DOHH2 (cell line): ENCODE data around the gene ACTN4.
"Not testable (repeated sequence)": the region's sequence is repeated elsewhere in the genome, so short reads cannot be mapped to it uniquely, and the experiment has no call there.

Experiments
- H3F3A ChIP-seq: fragments of 200-600 bp; sonication (generic), shearing (Covaris generic); 2 replicates; pipeline ENCODE4 v1.6.0; 2016; ENCODE audit warnings: antibody characterized with exemption, mild to moderate bottlenecking; ENCODE audit not compliant: control insufficient read depth, insufficient read depth
- H3K27ac ChIP-seq: fragments of 200-600 bp; sonication (generic); 2 replicates; pipeline ENCODE4 v1.5.1; 2014; ENCODE audit warnings: low read depth, mild to moderate bottlenecking, low read length, moderate library complexity
- H3K27me3 ChIP-seq: fragments of 200-600 bp; sonication (generic); 2 replicates; pipeline ENCODE4 v1.6.1; 2014; ENCODE audit warnings: mild to moderate bottlenecking, low read length, mixed read lengths; ENCODE audit not compliant: control insufficient read depth
- H3K36me3 ChIP-seq: fragments of 200-600 bp; sonication (generic); 2 replicates; pipeline ENCODE4 v1.6.1; 2014; ENCODE audit warnings: mild to moderate bottlenecking, low read length, moderate library complexity, mixed read lengths; ENCODE audit not compliant: control insufficient read depth
- H3K4me1 ChIP-seq: fragments of 200-600 bp; sonication (generic); 2 replicates; pipeline ENCODE4 v1.6.1; 2014; ENCODE audit warnings: mild to moderate bottlenecking, low read length, mixed read lengths; ENCODE audit not compliant: control insufficient read depth
- H3K4me2 ChIP-seq: fragments of 200-600 bp; sonication (generic); 2 replicates; pipeline ENCODE4 v1.6.0; 2014; ENCODE audit warnings: mild to moderate bottlenecking, low read length, moderate library complexity
- H3K4me3 ChIP-seq: fragments of 200-600 bp; sonication (generic); 2 replicates; pipeline ENCODE4 v1.5.1; 2014; ENCODE audit warnings: mild to moderate bottlenecking, low read length, mixed read lengths
- H3K79me2 ChIP-seq: fragments of 200-600 bp; sonication (generic); 2 replicates; pipeline ENCODE4 v1.6.1; 2014; ENCODE audit warnings: mild to moderate bottlenecking, low read length, mixed read lengths; ENCODE audit not compliant: control insufficient read depth
- H3K9me2 ChIP-seq: fragments of 200-600 bp; sonication (generic); replicated peaks from 2 replicates; pipeline ENCODE4 v1.6.1; 2014; ENCODE audit warnings: mild to moderate bottlenecking, low read length, mixed read lengths; ENCODE audit not compliant: control insufficient read depth
- H3K9me3 ChIP-seq: fragments of 200-600 bp; sonication (generic); 2 replicates; pipeline ENCODE4 v1.6.1; 2014; ENCODE audit warnings: antibody characterized with exemption, low read length, mixed read lengths; ENCODE audit not compliant: control insufficient read depth, insufficient read depth
- H4K20me1 ChIP-seq: fragments of 200-600 bp; sonication (generic); 2 replicates; pipeline ENCODE4 v1.6.0; 2014; ENCODE audit warnings: low read depth, mild to moderate bottlenecking, antibody characterized with exemption, low read length, moderate library complexity; ENCODE audit not compliant: control insufficient read depth, insufficient read depth
- EZH2phosphoT487 ChIP-seq: fragments of 200-600 bp; sonication (generic); IDR thresholded peaks from 2 replicates; pipeline ENCODE4 v1.6.1; 2017; ENCODE audit warnings: borderline replicate concordance, mild to moderate bottlenecking, antibody characterized with exemption, low read length, moderate library complexity, mixed read lengths
- TF ChIP-seq, protein P1 (sequence below): fragments of 200-600 bp; sonication (generic); IDR thresholded peaks from one replicate; pipeline ENCODE4 v1.5.1; 2014; ENCODE audit warnings: antibody characterized with exemption, mild to moderate bottlenecking, low read depth, low read length; ENCODE audit not compliant: poor library complexity, severe bottlenecking

Gene ACTN4

DNA sequence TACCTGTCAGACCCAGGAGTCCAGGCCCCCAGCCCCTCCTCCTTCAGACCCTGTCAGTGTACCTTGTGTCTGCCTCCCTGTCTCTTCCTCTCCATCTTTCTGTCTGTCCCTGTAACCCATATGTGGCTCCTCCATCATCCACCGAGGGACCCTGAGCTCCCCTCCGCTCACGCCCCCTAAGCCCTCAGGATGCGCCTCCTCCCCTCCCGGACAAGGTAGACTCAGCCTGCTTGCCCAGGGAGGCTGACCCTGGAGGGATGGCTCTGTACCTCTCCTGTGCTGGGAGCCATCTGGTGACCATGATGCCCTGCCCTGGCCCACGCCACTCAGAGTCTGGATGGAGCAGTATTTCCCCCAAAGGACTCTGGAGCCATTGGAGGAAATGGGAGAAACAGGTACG is 97.9 kb downstream of the ACTN4 start:
- TF ChIP-seq, protein P1, sequence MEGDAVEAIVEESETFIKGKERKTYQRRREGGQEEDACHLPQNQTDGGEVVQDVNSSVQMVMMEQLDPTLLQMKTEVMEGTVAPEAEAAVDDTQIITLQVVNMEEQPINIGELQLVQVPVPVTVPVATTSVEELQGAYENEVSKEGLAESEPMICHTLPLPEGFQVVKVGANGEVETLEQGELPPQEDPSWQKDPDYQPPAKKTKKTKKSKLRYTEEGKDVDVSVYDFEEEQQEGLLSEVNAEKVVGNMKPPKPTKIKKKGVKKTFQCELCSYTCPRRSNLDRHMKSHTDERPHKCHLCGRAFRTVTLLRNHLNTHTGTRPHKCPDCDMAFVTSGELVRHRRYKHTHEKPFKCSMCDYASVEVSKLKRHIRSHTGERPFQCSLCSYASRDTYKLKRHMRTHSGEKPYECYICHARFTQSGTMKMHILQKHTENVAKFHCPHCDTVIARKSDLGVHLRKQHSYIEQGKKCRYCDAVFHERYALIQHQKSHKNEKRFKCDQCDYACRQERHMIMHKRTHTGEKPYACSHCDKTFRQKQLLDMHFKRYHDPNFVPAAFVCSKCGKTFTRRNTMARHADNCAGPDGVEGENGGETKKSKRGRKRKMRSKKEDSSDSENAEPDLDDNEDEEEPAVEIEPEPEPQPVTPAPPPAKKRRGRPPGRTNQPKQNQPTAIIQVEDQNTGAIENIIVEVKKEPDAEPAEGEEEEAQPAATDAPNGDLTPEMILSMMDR: no peak
- TF ChIP-seq EZH2phosphoT487: no peak
- H3K4me3 ChIP-seq: no peak overlapping the region
- H3K4me1 ChIP-seq: no peaks in the 10 kb centered on the region
- no peaks in the 10 kb centered on the region for H3K36me3 ChIP-seq
- H4K20me1 ChIP-seq: no peaks in the 10 kb centered on the region
- H3K9me3 ChIP-seq: no peaks in the 10 kb centered on the region
- H3K27ac ChIP-seq: no peak overlapping the region
- H3K79me2 ChIP-seq: no peaks in the 10 kb centered on the region
- 0 out of 2 replicates have a peak, but pooled peaks cover 3% of the 10 kb centered on the region for H3K27me3 ChIP-seq
- no peaks in the 10 kb centered on the region for H3F3A ChIP-seq
- H3K4me2 ChIP-seq: no peak overlapping the region
- no peaks in the 10 kb centered on the region for H3K9me2 ChIP-seq

- H3F3A ChIP-seq, H3K4me3 ChIP-seq, H3K4me2 ChIP-seq, H3K4me1 ChIP-seq, H4K20me1 ChIP-seq, H3K27me3 ChIP-seq, H3K36me3 ChIP-seq, H3K9me2 ChIP-seq, H3K79me2 ChIP-seq, H3K9me3 ChIP-seq, H3K27ac ChIP-seq: not testable (repeated sequence)
Observed at GRCh38 chr19:38753783-38754182, 106.3 kb downstream of the ACTN4 start.

- not testable (repeated sequence) for H3K4me3 ChIP-seq, H3K4me1 ChIP-seq, H3K79me2 ChIP-seq, H3F3A ChIP-seq, H3K9me2 ChIP-seq, H3K36me3 ChIP-seq, H3K27ac ChIP-seq, H3K27me3 ChIP-seq, H3K9me3 ChIP-seq, H3K4me2 ChIP-seq, H4K20me1 ChIP-seq
Observed at GRCh38 chr19:38754196-38754595, 106.7 kb downstream of the ACTN4 start.

DNA sequence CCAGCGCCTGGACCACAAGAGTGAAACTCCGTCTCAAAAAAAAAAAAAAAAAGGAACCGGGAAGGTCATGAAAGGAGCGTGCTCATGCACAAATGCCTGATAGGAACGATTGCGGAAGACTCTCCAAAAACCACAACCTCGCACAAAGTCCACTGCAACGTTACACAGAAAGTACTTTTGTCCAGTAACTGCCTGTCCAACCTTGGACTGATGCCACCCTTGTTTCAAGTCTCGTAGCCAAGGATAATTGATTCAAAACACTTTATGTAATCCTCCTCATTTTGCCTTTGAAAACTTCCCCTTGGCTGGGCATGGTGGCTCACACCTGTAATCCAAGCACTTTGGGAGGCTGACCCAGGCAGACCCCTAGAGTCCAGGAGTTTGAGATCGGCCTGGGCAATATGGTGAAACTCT is 112.1 kb downstream of the ACTN4 start:
- Histone ChIP-seq H4K20me1 (no peaks in the 10 kb centered on the region), H3K27ac (no peak overlapping the region), H3K4me1 (no peaks in the 10 kb centered on the region)

DNA sequence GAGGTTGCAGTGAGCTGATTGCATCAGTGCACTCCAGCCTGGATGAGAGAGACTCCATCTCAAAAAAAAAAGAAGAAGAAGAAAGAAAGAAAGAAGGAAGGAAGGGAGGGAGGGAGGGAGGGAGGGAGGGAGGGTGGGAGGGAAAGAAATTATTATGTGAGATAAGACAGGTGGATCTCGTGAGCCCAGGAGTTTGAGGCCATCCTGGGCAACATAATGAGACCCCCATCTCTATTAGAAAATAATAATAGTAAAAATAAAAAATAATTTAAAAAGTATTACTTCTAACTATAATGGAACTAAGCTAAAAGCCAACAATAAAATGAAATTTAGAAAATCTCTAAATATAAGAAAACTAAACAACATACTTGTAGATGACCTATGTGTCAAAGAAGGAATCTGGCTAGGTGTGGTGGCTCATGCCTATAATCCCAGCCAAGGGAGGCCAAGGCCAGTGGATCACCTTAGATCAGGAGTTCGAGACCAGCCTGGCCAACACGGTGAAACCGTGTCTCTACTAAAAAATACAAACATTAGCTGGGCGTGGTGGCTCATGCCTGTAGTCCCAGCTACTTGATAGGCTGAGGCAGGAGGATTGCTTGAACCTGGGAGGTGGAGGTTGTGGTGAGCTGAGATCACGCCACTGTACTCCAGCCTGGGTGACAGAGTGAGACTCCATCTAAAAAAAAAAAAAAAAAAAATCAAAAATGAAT is 113.5 kb downstream of the ACTN4 start:
- not testable (repeated sequence) for H3K36me3 ChIP-seq, H3K27ac ChIP-seq, H3K79me2 ChIP-seq, H4K20me1 ChIP-seq, H3K27me3 ChIP-seq, H3K4me1 ChIP-seq, H3K4me3 ChIP-seq, H3K9me3 ChIP-seq, H3K4me2 ChIP-seq, H3K9me2 ChIP-seq, H3F3A ChIP-seq

More for the DNA sequence above, 112.1 kb downstream of the ACTN4 start:
- TF ChIP-seq EZH2phosphoT487: no peak
- TF ChIP-seq, protein P1: no peak
- no peak overlapping the region for H3K4me2 ChIP-seq
- no peak overlapping the region for H3K4me3 ChIP-seq
- H3K79me2 ChIP-seq: no peaks in the 10 kb centered on the region
- no peaks in the 10 kb centered on the region for H3F3A ChIP-seq
- H3K27me3 ChIP-seq: no peaks in the 10 kb centered on the region
- no peaks in the 10 kb centered on the region for H3K36me3 ChIP-seq
- H3K9me3 ChIP-seq: no peaks in the 10 kb centered on the region
- no peaks in the 10 kb centered on the region for H3K9me2 ChIP-seq

DNA sequence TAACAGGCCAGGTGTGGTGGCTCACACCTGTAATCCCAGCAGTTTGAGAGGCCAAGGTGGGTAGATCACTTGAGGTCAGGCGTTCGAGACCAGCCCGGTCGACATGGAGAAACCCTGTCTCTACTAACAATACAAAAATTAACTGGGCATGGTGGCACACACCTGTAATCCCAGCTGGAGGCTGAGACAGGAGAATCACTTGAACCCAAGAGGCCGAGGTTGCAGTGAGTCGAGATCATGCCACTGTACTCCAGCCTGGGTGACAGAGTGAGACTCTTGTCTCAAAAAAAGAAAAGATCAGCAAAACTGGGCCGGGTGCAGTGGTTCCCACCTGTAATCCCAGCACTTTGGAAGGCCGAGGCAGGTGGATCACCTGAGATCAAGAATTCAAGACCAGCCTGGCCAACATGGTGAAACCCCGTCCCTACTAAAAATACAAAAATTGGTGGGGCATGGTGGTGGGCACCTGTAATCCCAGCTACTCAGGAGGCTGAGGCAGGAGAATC is 114.5 kb downstream of the ACTN4 start:
- H3K27me3 ChIP-seq, H3K4me1 ChIP-seq, H3F3A ChIP-seq, H3K79me2 ChIP-seq, H3K36me3 ChIP-seq, H3K9me2 ChIP-seq, H3K4me2 ChIP-seq, H3K9me3 ChIP-seq, H4K20me1 ChIP-seq, H3K4me3 ChIP-seq, H3K27ac ChIP-seq: not testable (repeated sequence)
